ENCODE results near the gene EARS2.

- TF ChIP-seq POLR2A (IDR thresholded peaks at IDR 0.05; ENCODE audit: low read depth, low read length): no peak
- no peak for TF ChIP-seq POLR2AphosphoS5 (IDR thresholded peaks at IDR 0.05; ENCODE audit: low read depth, low read length)
- TF ChIP-seq PAX5 (IDR thresholded peaks at IDR 0.05; ENCODE audit: insufficient read depth, low read length, severe bottlenecking): no peak
- no peak for TF ChIP-seq TAF1 (IDR thresholded peaks at IDR 0.05; ENCODE audit: low read depth, low read length)
- TF ChIP-seq POU2F2 (IDR thresholded peaks at IDR 0.05; ENCODE audit: low read depth, low read length): no peak
- no peak for TF ChIP-seq SPI1 (IDR thresholded peaks at IDR 0.05; ENCODE audit: low read depth, low read length)
These were observed 30.6 kb upstream of the EARS2 start for GRCh38 chr16:23587726-23588125.
